H1 (cell line): ENCODE measurements around the gene CCNG2. TPM values are rescaled to one million over a fixed set of nuclear protein-coding genes. Genes with fewer than 3 reads are reported as not detected.

Source experiments
- BACH1 ChIP-seq: IDR thresholded peaks from 2 replicates; pipeline ENCODE4 v1.6.1; 2012; ENCODE audit warnings: low read length, improper control_type of control experiment
- BCL11A ChIP-seq, 2 experiments: IDR thresholded peaks; one replicate each; pipeline ENCODE4 v1.6.1; 2011; ENCODE audit warnings: low read depth in 2 of 2, low read length in 2 of 2, mild to moderate bottlenecking in 2 of 2
- CEBPB ChIP-seq: IDR thresholded peaks from 2 replicates; pipeline ENCODE4 v1.6.1; 2012; ENCODE audit warnings: low read depth, low read length
- MAX ChIP-seq: IDR thresholded peaks from 2 replicates; pipeline ENCODE4 v1.6.1; 2012; ENCODE audit warnings: inconsistent platforms
- RBBP5 ChIP-seq: IDR thresholded peaks from 2 replicates; pipeline ENCODE4 v1.7.1; 2012; ENCODE audit warnings: low read depth, mild to moderate bottlenecking, inconsistent platforms, low read length, moderate library complexity, borderline replicate concordance
- SP1 ChIP-seq: IDR thresholded peaks from 2 replicates; pipeline ENCODE4 v1.6.1; 2011; ENCODE audit warnings: low read depth, low read length
- SP4 ChIP-seq: IDR thresholded peaks from 2 replicates; pipeline ENCODE4 v1.6.1; 2012; ENCODE audit warnings: low read length, inconsistent platforms
- SRF ChIP-seq: IDR thresholded peaks from 2 replicates; pipeline ENCODE4 v1.6.1; 2011; ENCODE audit warnings: mild to moderate bottlenecking, low read depth, low read length, moderate library complexity
- SUZ12 ChIP-seq: fragments of 200-600 bp; sonication (generic); IDR thresholded peaks from 2 replicates; pipeline ENCODE4 v1.6.1; 2012; ENCODE audit warnings: mild to moderate bottlenecking, inconsistent platforms, low read length, moderate library complexity, mixed read lengths
- USF2 ChIP-seq: IDR thresholded peaks from 2 replicates; pipeline ENCODE4 v1.6.1; 2011; ENCODE audit warnings: low read length, improper control_type of control experiment
- ZNF274 ChIP-seq: IDR thresholded peaks from 2 replicates; pipeline ENCODE4 v1.7.0; 2012; ENCODE audit warnings: low read length, borderline replicate concordance; ENCODE audit errors: extremely low read depth
- polyA plus RNA-seq, 7 experiments: library from polyadenylated mRNA; depleted of rRNA in 3 of 7; stranded (reverse) in 5 of 7; unstranded in 2 of 7; fragments of >200 nt in 5 of 7; fragments of 200-250 nt in 2 of 7; gene quantifications; 1 replicate in 5 of 7; 2 replicates in 1 of 7; 4 replicates in 1 of 7; pipeline versions ENCODE4 v1.2.1 to v1.2.3, GENCODE V29; 2011 to 2013; ENCODE audit warnings: missing spikeins in 2 of 7, mixed read lengths in 2 of 7
- total RNA-seq: library from RNA; stranded (reverse); fragmentation: NEBNext Ultra II Directional; extraction: Animal tissue kit (Norgen Biotek cat#: 25700); gene quantifications from 2 replicates; pipeline ENCODE4 v1.2.1, GENCODE V29; 2021
- TF ChIP-seq, protein P1 (sequence below): fragments of 300-600 bp; sonication (generic); IDR thresholded peaks from 2 replicates; pipeline ENCODE4 v1.7.1; 2012; ENCODE audit warnings: low read length, moderate library complexity, mild to moderate bottlenecking, inconsistent platforms; ENCODE audit not compliant: insufficient replicate concordance

Gene CCNG2
- total and polyA plus RNA-seq, 2 of the 8 experiments (the other 6 are each of a cell fraction or from before 2014, with no cell fraction given) = 3.5 to 13.9 TPM

- TF ChIP-seq, protein P1, sequence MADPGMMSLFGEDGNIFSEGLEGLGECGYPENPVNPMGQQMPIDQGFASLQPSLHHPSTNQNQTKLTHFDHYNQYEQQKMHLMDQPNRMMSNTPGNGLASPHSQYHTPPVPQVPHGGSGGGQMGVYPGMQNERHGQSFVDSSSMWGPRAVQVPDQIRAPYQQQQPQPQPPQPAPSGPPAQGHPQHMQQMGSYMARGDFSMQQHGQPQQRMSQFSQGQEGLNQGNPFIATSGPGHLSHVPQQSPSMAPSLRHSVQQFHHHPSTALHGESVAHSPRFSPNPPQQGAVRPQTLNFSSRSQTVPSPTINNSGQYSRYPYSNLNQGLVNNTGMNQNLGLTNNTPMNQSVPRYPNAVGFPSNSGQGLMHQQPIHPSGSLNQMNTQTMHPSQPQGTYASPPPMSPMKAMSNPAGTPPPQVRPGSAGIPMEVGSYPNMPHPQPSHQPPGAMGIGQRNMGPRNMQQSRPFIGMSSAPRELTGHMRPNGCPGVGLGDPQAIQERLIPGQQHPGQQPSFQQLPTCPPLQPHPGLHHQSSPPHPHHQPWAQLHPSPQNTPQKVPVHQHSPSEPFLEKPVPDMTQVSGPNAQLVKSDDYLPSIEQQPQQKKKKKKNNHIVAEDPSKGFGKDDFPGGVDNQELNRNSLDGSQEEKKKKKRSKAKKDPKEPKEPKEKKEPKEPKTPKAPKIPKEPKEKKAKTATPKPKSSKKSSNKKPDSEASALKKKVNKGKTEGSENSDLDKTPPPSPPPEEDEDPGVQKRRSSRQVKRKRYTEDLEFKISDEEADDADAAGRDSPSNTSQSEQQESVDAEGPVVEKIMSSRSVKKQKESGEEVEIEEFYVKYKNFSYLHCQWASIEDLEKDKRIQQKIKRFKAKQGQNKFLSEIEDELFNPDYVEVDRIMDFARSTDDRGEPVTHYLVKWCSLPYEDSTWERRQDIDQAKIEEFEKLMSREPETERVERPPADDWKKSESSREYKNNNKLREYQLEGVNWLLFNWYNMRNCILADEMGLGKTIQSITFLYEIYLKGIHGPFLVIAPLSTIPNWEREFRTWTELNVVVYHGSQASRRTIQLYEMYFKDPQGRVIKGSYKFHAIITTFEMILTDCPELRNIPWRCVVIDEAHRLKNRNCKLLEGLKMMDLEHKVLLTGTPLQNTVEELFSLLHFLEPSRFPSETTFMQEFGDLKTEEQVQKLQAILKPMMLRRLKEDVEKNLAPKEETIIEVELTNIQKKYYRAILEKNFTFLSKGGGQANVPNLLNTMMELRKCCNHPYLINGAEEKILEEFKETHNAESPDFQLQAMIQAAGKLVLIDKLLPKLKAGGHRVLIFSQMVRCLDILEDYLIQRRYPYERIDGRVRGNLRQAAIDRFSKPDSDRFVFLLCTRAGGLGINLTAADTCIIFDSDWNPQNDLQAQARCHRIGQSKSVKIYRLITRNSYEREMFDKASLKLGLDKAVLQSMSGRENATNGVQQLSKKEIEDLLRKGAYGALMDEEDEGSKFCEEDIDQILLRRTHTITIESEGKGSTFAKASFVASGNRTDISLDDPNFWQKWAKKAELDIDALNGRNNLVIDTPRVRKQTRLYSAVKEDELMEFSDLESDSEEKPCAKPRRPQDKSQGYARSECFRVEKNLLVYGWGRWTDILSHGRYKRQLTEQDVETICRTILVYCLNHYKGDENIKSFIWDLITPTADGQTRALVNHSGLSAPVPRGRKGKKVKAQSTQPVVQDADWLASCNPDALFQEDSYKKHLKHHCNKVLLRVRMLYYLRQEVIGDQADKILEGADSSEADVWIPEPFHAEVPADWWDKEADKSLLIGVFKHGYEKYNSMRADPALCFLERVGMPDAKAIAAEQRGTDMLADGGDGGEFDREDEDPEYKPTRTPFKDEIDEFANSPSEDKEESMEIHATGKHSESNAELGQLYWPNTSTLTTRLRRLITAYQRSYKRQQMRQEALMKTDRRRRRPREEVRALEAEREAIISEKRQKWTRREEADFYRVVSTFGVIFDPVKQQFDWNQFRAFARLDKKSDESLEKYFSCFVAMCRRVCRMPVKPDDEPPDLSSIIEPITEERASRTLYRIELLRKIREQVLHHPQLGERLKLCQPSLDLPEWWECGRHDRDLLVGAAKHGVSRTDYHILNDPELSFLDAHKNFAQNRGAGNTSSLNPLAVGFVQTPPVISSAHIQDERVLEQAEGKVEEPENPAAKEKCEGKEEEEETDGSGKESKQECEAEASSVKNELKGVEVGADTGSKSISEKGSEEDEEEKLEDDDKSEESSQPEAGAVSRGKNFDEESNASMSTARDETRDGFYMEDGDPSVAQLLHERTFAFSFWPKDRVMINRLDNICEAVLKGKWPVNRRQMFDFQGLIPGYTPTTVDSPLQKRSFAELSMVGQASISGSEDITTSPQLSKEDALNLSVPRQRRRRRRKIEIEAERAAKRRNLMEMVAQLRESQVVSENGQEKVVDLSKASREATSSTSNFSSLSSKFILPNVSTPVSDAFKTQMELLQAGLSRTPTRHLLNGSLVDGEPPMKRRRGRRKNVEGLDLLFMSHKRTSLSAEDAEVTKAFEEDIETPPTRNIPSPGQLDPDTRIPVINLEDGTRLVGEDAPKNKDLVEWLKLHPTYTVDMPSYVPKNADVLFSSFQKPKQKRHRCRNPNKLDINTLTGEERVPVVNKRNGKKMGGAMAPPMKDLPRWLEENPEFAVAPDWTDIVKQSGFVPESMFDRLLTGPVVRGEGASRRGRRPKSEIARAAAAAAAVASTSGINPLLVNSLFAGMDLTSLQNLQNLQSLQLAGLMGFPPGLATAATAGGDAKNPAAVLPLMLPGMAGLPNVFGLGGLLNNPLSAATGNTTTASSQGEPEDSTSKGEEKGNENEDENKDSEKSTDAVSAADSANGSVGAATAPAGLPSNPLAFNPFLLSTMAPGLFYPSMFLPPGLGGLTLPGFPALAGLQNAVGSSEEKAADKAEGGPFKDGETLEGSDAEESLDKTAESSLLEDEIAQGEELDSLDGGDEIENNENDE = no peak
- no peak for TF ChIP-seq CEBPB
- no peak for TF ChIP-seq SUZ12
- no peak for TF ChIP-seq USF2
- no peak for TF ChIP-seq SP1
- no peak for TF ChIP-seq SRF
- TF ChIP-seq RBBP5 = no peak
- TF ChIP-seq MAX = no peak
- no peak for TF ChIP-seq ZNF274
- TF ChIP-seq BCL11A (IDR thresholded peaks at IDR 0.05; ENCODE audit: low read depth in 2 of 2, low read length in 2 of 2) = no peak
- TF ChIP-seq SP4 = no peak
- no peak for TF ChIP-seq BACH1
Observed at GRCh38 chr4:77163641-77164040, 6.6 kb downstream of the CCNG2 start (continued).
